Gastrocnemius medialis (tissue), 4 donors: ENCODE measurements around the gene MBTPS1. TPM values are rescaled to one million over a fixed set of nuclear protein-coding genes. Genes with fewer than 3 reads are reported as not detected.

Source experiments
- ATAC-seq, 2 donors: fragments of 150-250 bp; one replicate each; pipeline ENCODE4 v1.9.1; 2016
- DNase-seq, 2 donors: peaks; one replicate each; pipeline ENCODE4 v3.0.0-alpha.2; 2019
- H3K27ac ChIP-seq, 4 donors: fragments of 200-600 bp; sonication (generic); 1 replicate in 1 of 4; 2 replicates in 3 of 4; pipeline ENCODE4 v1.5.1; 2016 to 2018; ENCODE audit warnings: mild to moderate bottlenecking in 2 of 4, moderate library complexity in 1 of 4
- H3K27me3 ChIP-seq, 3 donors: fragments of 200-600 bp; sonication (generic) in 2 of 3; 1 replicate in 1 of 3; 2 replicates in 2 of 3; pipeline versions ENCODE4 v1.5.1 to v1.6.0; 2016 to 2019; ENCODE audit warnings: mild to moderate bottlenecking in 1 of 3, moderate library complexity in 1 of 3
- H3K36me3 ChIP-seq, 2 donors: fragments of 200-600 bp; sonication (generic) in 1 of 2; one replicate each; pipeline ENCODE4 v1.5.1; 2017 to 2018
- H3K4me1 ChIP-seq, 2 donors: fragments of 200-600 bp; sonication (generic) in 1 of 2; one replicate each; pipeline ENCODE4 v1.5.1; 2016 to 2017; ENCODE audit warnings: mild to moderate bottlenecking in 2 of 2
- H3K4me3 ChIP-seq, 4 donors: fragments of 200-600 bp; sonication (generic) in 3 of 4; 1 replicate in 1 of 4; 2 replicates in 3 of 4; pipeline ENCODE4 v1.5.1; 2016 to 2019; ENCODE audit warnings: mild to moderate bottlenecking in 2 of 4
- H3K9me3 ChIP-seq, 3 donors: fragments of 200-600 bp; sonication (generic) in 2 of 3; 1 replicate in 1 of 3; 2 replicates in 2 of 3; pipeline ENCODE4 v1.5.1; 2016 to 2019
- CTCF ChIP-seq, 5 experiments: fragments of 450-650 bp in 3 of 5; fragments of 200-600 bp in 2 of 5; sonication (generic) in 2 of 5; IDR thresholded peaks in 4 of 5; conservative IDR thresholded peaks in 1 of 5; 1 replicate in 4 of 5; 2 replicates in 1 of 5; pipeline ENCODE4 v1.5.1; 2016 to 2019; ENCODE audit warnings: antibody characterized with exemption in 5 of 5, mild to moderate bottlenecking in 3 of 5, moderate library complexity in 3 of 5
- POLR2A ChIP-seq, 2 donors: fragments of 450-650 bp; IDR thresholded peaks; one replicate each; pipeline ENCODE4 v1.6.1; 2017; ENCODE audit warnings: antibody characterized with exemption in 2 of 2, mild to moderate bottlenecking in 2 of 2, moderate library complexity in 2 of 2
- in situ Hi-C, 4 donors: fragments of 200-750 bp; cut with MboI; loops; one replicate each; pipeline versions ENCODE4 v1.15.0 to v1.8.0; 2017; ENCODE audit warnings: low sequenced_read_pairs in 4 of 4
- intact Hi-C: fragments of 100-400 bp; cut with DNase I; formaldehyde crosslinking; loops from one replicate; pipeline ENCODE4 v1.15.1; 2023; ENCODE audit warnings: low total_unique reads
- total RNA-seq, 4 donors: library from RNA; depleted of rRNA; stranded (reverse); fragments of >200 nt; gene quantifications; one replicate each; pipeline versions ENCODE4 v1.1.0 to v1.2.3, GENCODE V29; 2016

MBTPS1 gene
- total RNA-seq, 4 donors from 2014 or later = 28.8 to 44.3 (median 38.5) TPM

- H3K27ac ChIP-seq = no peak overlapping the region
Measured at GRCh38 chr16:84058211-84058610, 58.5 kb downstream of the MBTPS1 start.

GRCh38 chr16:84056933-84057332, 59.8 kb downstream of the MBTPS1 start:
- intact Hi-C loops (no loop called here), in situ Hi-C loops (loop anchor here in 2 of 4 donors (10.0 to 25.0 kb wide), 2 partner anchors 82 to 95 kb away; partner anchors contain the start of genes NECAB2 (in 1 of the 2) and OSGIN1 (in 1 of the 2))
- TF ChIP-seq POLR2A (IDR thresholded peaks at IDR 0.05) = no peak
- TF ChIP-seq CTCF (IDR thresholded peaks at IDR 0.05 in 4 of 5, conservative IDR thresholded peaks at IDR 0.05 in 1 of 5) = no peak
- no peak for DNase-seq
- H3K27me3 ChIP-seq = no peaks in the 10 kb centered on the region
- no peak overlapping the region for H3K4me3 ChIP-seq
- no peaks in the 10 kb centered on the region for H3K9me3 ChIP-seq
- H3K27ac ChIP-seq = no peak overlapping the region
- peaks cover 0 to 100% of the 10 kb centered on the region in 2 donors for H3K36me3 ChIP-seq
- no peaks in the 10 kb centered on the region for H3K4me1 ChIP-seq
- ATAC-seq = no peak

More at GRCh38 chr16:84058211-84058610, 58.5 kb downstream of the MBTPS1 start:
- H3K4me1 ChIP-seq = no peaks in the 10 kb centered on the region
- no peaks in the 10 kb centered on the region for H3K9me3 ChIP-seq
- intact Hi-C loops = no loop called here
- H3K27me3 ChIP-seq = no peaks in the 10 kb centered on the region
- in situ Hi-C loops = loop anchor here in 2 of 4 donors (10.0 to 25.0 kb wide), 2 partner anchors 83 to 96 kb away; partner anchors contain the start of genes NECAB2 (in 1 of the 2) and OSGIN1 (in 1 of the 2)
- TF ChIP-seq CTCF (IDR thresholded peaks at IDR 0.05 in 4 of 5, conservative IDR thresholded peaks at IDR 0.05 in 1 of 5) = no peak
- TF ChIP-seq POLR2A (IDR thresholded peaks at IDR 0.05) = no peak
- no peak for ATAC-seq
- H3K36me3 ChIP-seq = peaks cover 3 to 100% of the 10 kb centered on the region in 2 donors
- no peak overlapping the region for H3K4me3 ChIP-seq
- DNase-seq = no peak

- H3K4me1 ChIP-seq = no peaks in the 10 kb centered on the region
- DNase-seq (no peak), ATAC-seq (peak in 1 of 2 donors; percentile 23)
- H3K27me3 ChIP-seq = no peaks in the 10 kb centered on the region
- H3K27ac ChIP-seq = no peak overlapping the region
- in situ Hi-C loops (loop anchor here in 2 of 4 donors (10.0 to 25.0 kb wide), 2 partner anchors 81 to 94 kb away; partner anchors contain the start of genes NECAB2 (in 1 of the 2) and OSGIN1 (in 1 of the 2)), intact Hi-C loops (no loop called here)
- no peaks in the 10 kb centered on the region for H3K9me3 ChIP-seq
- TF ChIP-seq POLR2A (IDR thresholded peaks at IDR 0.05) (no peak), CTCF (IDR thresholded peaks at IDR 0.05 in 4 of 5, conservative IDR thresholded peaks at IDR 0.05 in 1 of 5) (no peak)
- H3K36me3 ChIP-seq = peaks cover 0 to 91% of the 10 kb centered on the region in 2 donors
- H3K4me3 ChIP-seq = no peak overlapping the region
Measured at GRCh38 chr16:84055801-84056634, 60.7 kb downstream of the MBTPS1 start.

- no peaks in the 10 kb centered on the region for H3K9me3 ChIP-seq
- intact Hi-C loops (no loop called here), in situ Hi-C loops (loop anchor here in 2 of 4 donors (10.0 to 25.0 kb wide), 2 partner anchors 81 to 93 kb away; partner anchors contain the start of genes NECAB2 (in 1 of the 2) and OSGIN1 (in 1 of the 2))
- no peak overlapping the region for H3K4me3 ChIP-seq
- ATAC-seq (peak in 1 of 2 donors; percentile 23), DNase-seq (no peak)
- peaks cover 0 to 84% of the 10 kb centered on the region in 2 donors for H3K36me3 ChIP-seq
- H3K27ac ChIP-seq = no peak overlapping the region
- no peaks in the 10 kb centered on the region for H3K4me1 ChIP-seq
- TF ChIP-seq CTCF (IDR thresholded peaks at IDR 0.05 in 4 of 5, conservative IDR thresholded peaks at IDR 0.05 in 1 of 5) (no peak), POLR2A (IDR thresholded peaks at IDR 0.05) (no peak)
- H3K27me3 ChIP-seq = no peaks in the 10 kb centered on the region
Measured at GRCh38 chr16:84055366-84055765, 61.4 kb downstream of the MBTPS1 start.
